IMR-90 (cell line): Measurements from ENCODE around the gene IFITM10. TPM values are rescaled to one million over a fixed set of nuclear protein-coding genes. Genes with fewer than 3 reads are reported as not detected.

ENCODE experiments used
- ATAC-seq: fragments of 200-7000 bp; cut with Tn5 transposase; 2 replicates; pipeline ENCODE4 v1.9.1; 2020; ENCODE audit warnings: low read depth, mild to moderate bottlenecking, moderate library complexity
- BruUV-seq: library from RNA; stranded (reverse); fragments of 400-500 nt; replicated peaks from 2 replicates; lab custom pipeline; 2021; lab: Mats Ljungman, UMichigan
- CTCF ChIA-PET: fragments of 300-600 bp; formaldehyde crosslinking; extraction: SDS; loops from one replicate; lab custom pipeline; 2021; ENCODE audit warnings: antibody characterized with exemption; lab: Yijun Ruan, JAX
- POLR2A ChIA-PET: fragments of 300-600 bp; sonication (Branson Sonifier 250); formaldehyde crosslinking; loops from one replicate; lab custom pipeline; 2022; ENCODE audit warnings: antibody characterized with exemption; ENCODE audit not compliant: unreplicated experiment; lab: Charles Lee
- DNase-seq: peaks from one replicate; pipeline ENCODE4 v3.0.0; 2013
- H2AFZ ChIP-seq: replicated peaks from 2 replicates; pipeline ENCODE3; 2013; ENCODE audit warnings: low read length, mild to moderate bottlenecking; ENCODE audit not compliant: poor library complexity
- H2AK5ac ChIP-seq: 2 replicates; pipeline ENCODE4 v1.6.1; 2013; ENCODE audit warnings: low read depth, low read length, inconsistent platforms
- H2AK9ac ChIP-seq: replicated peaks from 2 replicates; pipeline ENCODE3; 2013; ENCODE audit warnings: mild to moderate bottlenecking, low read depth, low read length, moderate library complexity; ENCODE audit not compliant: poor library complexity
- H2BK120ac ChIP-seq: 2 replicates; pipeline ENCODE4 v1.6.1; 2013; ENCODE audit warnings: low read depth, low read length, inconsistent platforms
- H2BK15ac ChIP-seq: 3 replicates; pipeline ENCODE4 v1.6.1; 2013; ENCODE audit warnings: low read depth, low read length, inconsistent platforms
- H2BK20ac ChIP-seq: 2 replicates; pipeline ENCODE4 v1.6.1; 2013; ENCODE audit warnings: low read depth, mild to moderate bottlenecking, inconsistent platforms, low read length, moderate library complexity
- H2BK5ac ChIP-seq: 2 replicates; pipeline ENCODE4 v1.6.1; 2013; ENCODE audit warnings: mild to moderate bottlenecking, low read depth, low read length, inconsistent platforms; ENCODE audit not compliant: poor library complexity, severe bottlenecking
- H3K14ac ChIP-seq: replicated peaks from 2 replicates; pipeline ENCODE4 v1.6.1; 2013; ENCODE audit warnings: low read depth, low read length, inconsistent platforms
- H3K18ac ChIP-seq: 2 replicates; pipeline ENCODE4 v1.6.1; 2013; ENCODE audit warnings: low read depth, low read length, control low read depth
- H3K23ac ChIP-seq: 2 replicates; pipeline ENCODE4 v1.6.1; 2013; ENCODE audit warnings: low read depth, low read length, inconsistent platforms
- H3K27ac ChIP-seq: 2 replicates; pipeline ENCODE4 v1.5.1; 2013; ENCODE audit warnings: mild to moderate bottlenecking, control low read depth, low read length; ENCODE audit not compliant: insufficient read depth
- H3K27me3 ChIP-seq: 2 replicates; pipeline ENCODE4 v1.6.1; 2013; ENCODE audit warnings: low read length; ENCODE audit not compliant: control insufficient read depth, insufficient read depth
- H3K36me3 ChIP-seq: 2 replicates; pipeline ENCODE4 v1.6.1; 2013; ENCODE audit warnings: low read length, mixed read lengths; ENCODE audit not compliant: control insufficient read depth, insufficient read depth
- H3K4ac ChIP-seq: 2 replicates; pipeline ENCODE4 v1.6.1; 2013; ENCODE audit warnings: low read depth, low read length, inconsistent platforms
- H3K4me1 ChIP-seq: 2 replicates; pipeline ENCODE4 v1.6.1; 2013; ENCODE audit warnings: low read length, mixed read lengths; ENCODE audit not compliant: control insufficient read depth, insufficient read depth
- H3K4me2 ChIP-seq: 2 replicates; pipeline ENCODE4 v1.6.1; 2013; ENCODE audit warnings: low read depth, mild to moderate bottlenecking, control low read depth, low read length, moderate library complexity
- H3K4me3 ChIP-seq: 2 replicates; pipeline ENCODE4 v1.5.1; 2013; ENCODE audit warnings: low read depth, mild to moderate bottlenecking, control low read depth, low read length, moderate library complexity; ENCODE audit not compliant: insufficient read depth
- H3K56ac ChIP-seq: 2 replicates; pipeline ENCODE4 v1.6.1; 2013; ENCODE audit warnings: low read length, inconsistent platforms; ENCODE audit not compliant: insufficient read depth; ENCODE audit errors: extremely low read depth
- H3K79me1 ChIP-seq, 2 experiments: 2 replicates each; pipeline ENCODE4 v1.6.1; 2013; ENCODE audit warnings: low read length in 2 of 2, inconsistent platforms in 1 of 2, low read depth in 1 of 2
- H3K9ac ChIP-seq: 2 replicates; pipeline ENCODE4 v1.6.1; 2013; ENCODE audit warnings: low read depth, low read length, control low read depth
- H3K9me1 ChIP-seq: 2 replicates; pipeline ENCODE4 v1.6.1; 2013; ENCODE audit warnings: low read length, inconsistent platforms; ENCODE audit not compliant: insufficient read depth
- H3K9me3 ChIP-seq: 2 replicates; pipeline ENCODE4 v1.6.1; 2013; ENCODE audit warnings: low read length; ENCODE audit not compliant: control insufficient read depth, insufficient read depth
- H4K20me1 ChIP-seq: 2 replicates; pipeline ENCODE4 v1.6.1; 2013; ENCODE audit warnings: low read length, inconsistent platforms; ENCODE audit not compliant: insufficient read depth
- H4K5ac ChIP-seq: 2 replicates; pipeline ENCODE4 v1.6.1; 2013; ENCODE audit warnings: mild to moderate bottlenecking, low read depth, low read length, control low read depth
- H4K8ac ChIP-seq, 2 experiments: 2 replicates each; pipeline ENCODE4 v1.6.1; 2013; ENCODE audit warnings: low read depth in 2 of 2, low read length in 2 of 2, control low read depth in 1 of 2, inconsistent platforms in 1 of 2
- H4K91ac ChIP-seq: 2 replicates; pipeline ENCODE4 v1.6.1; 2013; ENCODE audit warnings: low read depth, low read length, inconsistent platforms; ENCODE audit not compliant: insufficient read depth
- MAFK ChIP-seq: IDR thresholded peaks from 2 replicates; pipeline ENCODE4 v1.6.1; 2012; ENCODE audit warnings: low read depth, low read length, improper control_type of control experiment
- WGBS, 2 experiments: methylation state at CpG; one replicate each; pipeline versions ENCODE4 v1.1.5 to v1.1.7; 2013; ENCODE audit warnings: missing lambda C conversion rate in 2 of 2; ENCODE audit not compliant: insufficient read length in 1 of 2; ENCODE audit errors: extremely low coverage in 2 of 2; 5-methylcytosine and 5-hydroxymethylcytosine counted together
- dilution Hi-C: fragments of 300-500 bp; cut with HindIII; formaldehyde crosslinking; loops from one replicate; pipeline ENCODE4 v1.14.3; 2018; ENCODE audit warnings: low sequenced_read_pairs; ENCODE audit not compliant: unreplicated experiment
- in situ Hi-C: fragments of 300-500 bp; cut with MboI; formaldehyde crosslinking; loops from 3 replicates; pipeline ENCODE4 v1.14.3; 2019; ENCODE audit warnings: low sequenced_read_pairs, inconsistent platforms, mixed read lengths
- intact Hi-C: fragments of 100-400 bp; cut with micrococcal nuclease; formaldehyde crosslinking; loops from 2 replicates; pipeline ENCODE4 v1.10.0; 2022
- polyA plus RNA-seq, 3 experiments: library from polyadenylated mRNA; depleted of rRNA; stranded (reverse); fragments of >200 nt; gene quantifications; 2 replicates each; pipeline ENCODE4 v1.2.3, GENCODE V29; 2012; ENCODE audit warnings: low replicate concordance in 1 of 3
- total RNA-seq: library from RNA; depleted of rRNA; stranded (reverse); fragments of >200 nt; gene quantifications from 2 replicates; pipeline ENCODE4 v1.2.3, GENCODE V29; 2012
- TF ChIP-seq, protein P1 (sequence below): conservative IDR thresholded peaks from 2 replicates; pipeline ENCODE4 v1.5.1; 2012; ENCODE audit warnings: mild to moderate bottlenecking, low read depth, low read length, improper control_type of control experiment

The IFITM10 gene
- total and polyA plus RNA-seq, 2 of the 4 experiments (the other 2 are of a cell fraction): 0.15 to 0.18 TPM

DNA sequence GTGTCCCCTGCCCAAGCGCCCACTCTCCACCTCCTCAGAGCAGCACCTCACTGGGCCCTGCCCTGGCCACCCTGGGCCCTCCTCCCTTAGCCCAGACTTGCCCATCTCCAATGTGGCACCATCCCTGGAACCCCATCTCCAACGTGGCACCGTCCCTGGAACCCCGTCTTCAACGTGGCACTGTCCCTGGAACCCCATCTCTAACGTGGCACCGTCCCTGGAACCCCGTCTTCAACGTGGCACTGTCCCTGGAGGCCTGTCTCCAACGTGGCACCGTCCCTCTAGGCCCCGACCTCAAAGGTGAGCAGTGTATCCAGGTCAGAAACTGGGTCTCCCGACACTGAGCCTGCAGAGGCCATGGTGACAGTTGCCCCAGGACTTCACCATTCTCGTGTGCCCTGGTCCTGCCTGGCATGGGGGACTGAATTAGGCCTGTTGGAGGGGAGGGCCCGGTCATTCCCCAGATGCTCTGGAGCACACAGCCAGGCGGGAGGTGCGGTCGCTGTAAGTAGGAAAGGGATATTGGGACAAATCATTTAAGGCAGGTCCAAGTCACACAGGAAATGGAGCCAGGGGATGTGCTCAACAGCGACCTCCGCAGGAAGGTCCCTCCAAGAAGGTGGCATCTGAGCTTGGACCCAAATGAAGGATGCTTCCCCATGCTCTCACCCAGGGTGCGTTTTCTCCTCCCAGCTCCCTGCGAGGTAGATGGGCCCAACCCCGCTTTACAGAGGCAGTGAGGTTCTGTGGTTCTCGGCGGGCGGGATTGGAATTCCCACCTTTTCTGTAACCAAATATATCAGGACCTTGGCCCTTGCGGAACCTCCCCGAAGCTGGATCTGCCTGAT, 15.7 kb upstream of the IFITM10 start:
- dilution Hi-C loops: no loop called here
- H2BK5ac ChIP-seq: no peak overlapping the region
- no peak overlapping the region for H3K27ac ChIP-seq
- no peak overlapping the region for H4K5ac ChIP-seq
- no peak overlapping the region for H3K4ac ChIP-seq
- no peak overlapping the region for H4K91ac ChIP-seq
- no peak overlapping the region for H3K56ac ChIP-seq
- H3K36me3 ChIP-seq: peaks cover 2% of the 10 kb centered on the region; the same call in 1 of the 2 replicates
- intact Hi-C loops: no loop called here
- H3K9me3 ChIP-seq: no peaks in the 10 kb centered on the region
- H2AK9ac ChIP-seq: no peak overlapping the region
- no peaks in the 10 kb centered on the region; the same call in 1 of the 2 replicates for H3K9me1 ChIP-seq
- H3K4me2 ChIP-seq: no peak overlapping the region
- WGBS, 2 experiments: 81% methylated on average over 15 of the region's 28 CpGs; no CpG with 5 or more reads in 1 of the 2 experiments
- no peak overlapping the region for H3K18ac ChIP-seq
- H3K79me1 ChIP-seq: peaks cover 0 to 16% of the 10 kb centered on the region in 2 experiments; a peak in 2 of 4 replicates
- ATAC-seq (no peak), DNase-seq (no peak)
- no peak overlapping the region for H2BK15ac ChIP-seq
- H3K9ac ChIP-seq: no peak overlapping the region
- no peak overlapping the region for H3K14ac ChIP-seq
- H3K4me1 ChIP-seq: peaks cover 11% of the 10 kb centered on the region
- no peak overlapping the region for H2BK20ac ChIP-seq
- peak overlapping the region; percentile 65; the same call in 1 of the 2 replicates for H2AK5ac ChIP-seq
- no peak overlapping the region for H3K4me3 ChIP-seq
- no peak overlapping the region for H4K8ac ChIP-seq
- in situ Hi-C loops: no loop called here
- CTCF ChIA-PET: no interaction called here
- no peak overlapping the region for H2BK120ac ChIP-seq
- no peaks in the 10 kb centered on the region for H3K27me3 ChIP-seq
- no peak overlapping the region for H3K23ac ChIP-seq
- no peaks in the 10 kb centered on the region; the same call in 1 of the 2 replicates for H4K20me1 ChIP-seq
- TF ChIP-seq, protein P1, sequence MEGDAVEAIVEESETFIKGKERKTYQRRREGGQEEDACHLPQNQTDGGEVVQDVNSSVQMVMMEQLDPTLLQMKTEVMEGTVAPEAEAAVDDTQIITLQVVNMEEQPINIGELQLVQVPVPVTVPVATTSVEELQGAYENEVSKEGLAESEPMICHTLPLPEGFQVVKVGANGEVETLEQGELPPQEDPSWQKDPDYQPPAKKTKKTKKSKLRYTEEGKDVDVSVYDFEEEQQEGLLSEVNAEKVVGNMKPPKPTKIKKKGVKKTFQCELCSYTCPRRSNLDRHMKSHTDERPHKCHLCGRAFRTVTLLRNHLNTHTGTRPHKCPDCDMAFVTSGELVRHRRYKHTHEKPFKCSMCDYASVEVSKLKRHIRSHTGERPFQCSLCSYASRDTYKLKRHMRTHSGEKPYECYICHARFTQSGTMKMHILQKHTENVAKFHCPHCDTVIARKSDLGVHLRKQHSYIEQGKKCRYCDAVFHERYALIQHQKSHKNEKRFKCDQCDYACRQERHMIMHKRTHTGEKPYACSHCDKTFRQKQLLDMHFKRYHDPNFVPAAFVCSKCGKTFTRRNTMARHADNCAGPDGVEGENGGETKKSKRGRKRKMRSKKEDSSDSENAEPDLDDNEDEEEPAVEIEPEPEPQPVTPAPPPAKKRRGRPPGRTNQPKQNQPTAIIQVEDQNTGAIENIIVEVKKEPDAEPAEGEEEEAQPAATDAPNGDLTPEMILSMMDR: 0 out of 2 replicates have a peak, but pooled peaks have one; percentile 6
- TF ChIP-seq MAFK: no peak
- no peak overlapping the region for H2AFZ ChIP-seq
- POLR2A ChIA-PET: no interaction called here
- BruUV-seq: no TSS peak
